OCI-LY7 (cell line): ENCODE data around the gene CCDC116. TPM values are rescaled to one million over a fixed set of nuclear protein-coding genes. Genes with fewer than 3 reads are reported as not detected.

Experiments
- Bru-seq: library from RNA; stranded (reverse); fragments of 400-500 nt; gene quantifications from one replicate; lab custom pipeline; 2021; lab: Mats Ljungman, UMichigan
- BruChase-seq, 2 experiments: library from RNA; stranded (reverse); fragments of 400-500 nt; gene quantifications; one replicate each; lab custom pipeline; 2021; lab: Mats Ljungman, UMichigan
- BruUV-seq: library from RNA; stranded (reverse); fragments of 400-500 nt; replicated peaks from 2 replicates; lab custom pipeline; 2021; lab: Mats Ljungman, UMichigan
- CTCF ChIA-PET: fragments of 300-600 bp; sonication (Branson Sonifier 250); formaldehyde crosslinking; loops from one replicate; lab custom pipeline; 2022; ENCODE audit warnings: antibody characterized with exemption; ENCODE audit not compliant: unreplicated experiment; lab: Charles Lee
- POLR2A ChIA-PET: fragments of 300-600 bp; sonication (Branson Sonifier 250); formaldehyde crosslinking; loops from one replicate; lab custom pipeline; 2022; ENCODE audit warnings: antibody characterized with exemption; lab: Charles Lee
- DNase-seq: peaks from one replicate; pipeline ENCODE4 v3.0.0-alpha.2; 2015; ENCODE audit warnings: low spot score
- H2AFZ ChIP-seq: fragments of 200-600 bp; sonication (generic), shearing (Covaris generic); 2 replicates; pipeline ENCODE4 v1.6.1; 2014; ENCODE audit warnings: mild to moderate bottlenecking, antibody characterized with exemption, low read length, moderate library complexity
- H3K27ac ChIP-seq: fragments of 200-600 bp; sonication (generic); 2 replicates; pipeline ENCODE4 v1.5.1; 2014; ENCODE audit warnings: mixed run types, low read depth, mild to moderate bottlenecking, moderate library complexity, low read length, inconsistent platforms; ENCODE audit not compliant: poor library complexity, severe bottlenecking
- H3K36me3 ChIP-seq: fragments of 200-600 bp; sonication (generic); 2 replicates; pipeline ENCODE4 v1.6.1; 2014; ENCODE audit warnings: mild to moderate bottlenecking, antibody characterized with exemption, low read length, moderate library complexity, mixed read lengths; ENCODE audit not compliant: insufficient read depth
- H3K4me1 ChIP-seq: fragments of 200-600 bp; sonication (generic); 2 replicates; pipeline ENCODE4 v1.5.1; 2014; ENCODE audit warnings: mild to moderate bottlenecking, low read length; ENCODE audit not compliant: insufficient read depth, poor library complexity, severe bottlenecking
- H3K4me2 ChIP-seq: fragments of 200-600 bp; sonication (generic); 2 replicates; pipeline ENCODE4 v1.6.1; 2014; ENCODE audit warnings: mild to moderate bottlenecking, low read length
- H3K4me3 ChIP-seq: fragments of 200-600 bp; sonication (generic); 2 replicates; pipeline ENCODE4 v1.5.1; 2014; ENCODE audit warnings: mild to moderate bottlenecking, low read depth, low read length; ENCODE audit not compliant: poor library complexity, severe bottlenecking
- H3K79me2 ChIP-seq: fragments of 200-600 bp; sonication (generic); 2 replicates; pipeline ENCODE4 v1.6.1; 2016; ENCODE audit warnings: low read depth, mild to moderate bottlenecking, low read length, moderate library complexity, mixed read lengths; ENCODE audit not compliant: insufficient read depth
- H3K9me2 ChIP-seq: fragments of 200-600 bp; sonication (generic); 2 replicates; pipeline ENCODE4 v1.6.1; 2016; ENCODE audit warnings: mild to moderate bottlenecking, low read length, mixed read lengths; ENCODE audit not compliant: insufficient read depth
- H3K9me3 ChIP-seq: fragments of 200-600 bp; sonication (generic); 2 replicates; pipeline ENCODE4 v1.6.1; 2014; ENCODE audit warnings: mild to moderate bottlenecking, mixed run types, low read length, mixed read lengths
- H4K20me1 ChIP-seq: fragments of 200-600 bp; sonication (generic); 2 replicates; pipeline ENCODE4 v1.6.1; 2014; ENCODE audit warnings: mild to moderate bottlenecking, antibody characterized with exemption, low read length, moderate library complexity, mixed read lengths; ENCODE audit not compliant: insufficient read depth
- CTCF ChIP-seq: fragments of 200-600 bp; sonication (generic); conservative IDR thresholded peaks from 2 replicates; pipeline ENCODE4 v1.5.1; 2014; ENCODE audit warnings: mild to moderate bottlenecking, antibody characterized with exemption, low read length, moderate library complexity, mixed read lengths
- EZH2phosphoT487 ChIP-seq: fragments of 200-600 bp; sonication (generic); IDR thresholded peaks from 2 replicates; pipeline ENCODE4 v1.6.1; 2018; ENCODE audit warnings: low read depth, borderline replicate concordance, mild to moderate bottlenecking, mixed run types, antibody characterized with exemption, low read length, moderate library complexity, mixed read lengths
- intact Hi-C: fragments of 100-400 bp; cut with micrococcal nuclease; formaldehyde crosslinking; loops from one replicate; pipeline ENCODE4 v1.10.0; 2022; ENCODE audit not compliant: unreplicated experiment
- long read RNA-seq: library from polyadenylated mRNA; stranded (forward); transcript quantifications from one replicate; pipeline ENCODE4 v2.0.0, GENCODE V29; 2022
- total RNA-seq, 2 experiments: library from RNA; depleted of rRNA in 1 of 2; stranded (reverse); fragments of >200 nt in 1 of 2; shearing (Covaris generic) in 1 of 2; gene quantifications; 2 replicates each; pipeline ENCODE4 v1.2.3, GENCODE V29; 2014 to 2022

The CCDC116 gene
- total RNA-seq (2014; rRNA removed; shearing (Covaris generic)), result 1.5 and 1.7 TPM in 2 replicates
- 3.1 and 3.5 TPM in 2 replicates for total RNA-seq (2022)
- Bru-seq, nascent RNA, result percentile 36 among the genes with signal in this experiment
- percentile 32 among the genes with signal in this experiment for BruChase-seq, experiment 1, labeled RNA remaining after a 6-hour chase
- BruChase-seq, experiment 2, labeled RNA remaining after a 2-hour chase, result percentile 38 among the genes with signal in this experiment
- long read RNA-seq, partial matches to known transcripts, result 1 of 3 reads
- long read RNA-seq, other reads (novel, unspliced or antisense), result 2 of 3 reads

- CTCF ChIA-PET, result interaction anchor here (0.6 to 1.4 kb wide), 6 partner anchors 10 to 1546 kb away, joined by 3 to 11 read pairs (median 4); partner anchors contain the start of gene SDF2L1
- Histone ChIP-seq H3K4me3 (peak within 1 kb of the TSS; percentile 13), H3K36me3 (peaks cover 13% of the 10 kb centered on the region), H3K4me1 (peaks cover 40% of the 10 kb centered on the region), H3K4me2 (peak within 1 kb of the TSS; percentile 51), H3K9me3 (no peaks in the 10 kb centered on the region), H2AFZ (peak within 1 kb of the TSS; percentile 3; the same call in 1 of the 2 replicates), H3K79me2 (peaks cover 16% of the 10 kb centered on the region), H3K9me2 (no peaks in the 10 kb centered on the region), H4K20me1 (no peaks in the 10 kb centered on the region), H3K27ac (peak within 1 kb of the TSS; percentile 5)
- BruUV-seq, result no TSS peak
- TF ChIP-seq CTCF (no peak), EZH2phosphoT487 (no peak)
- DNase-seq, result peak; percentile 93
- intact Hi-C loops, result no loop called here
- POLR2A ChIA-PET, result interaction anchor here (0.7 to 1.5 kb wide), 3 partner anchors 9 to 64 kb away, joined by 3 to 17 read pairs (median 3); partner anchors contain the start of gene SDF2L1
These were observed at the start of gene CCDC116 for GRCh38 chr22:21632237-21632895. TSS of gene CCDC116 (plus strand) at chr22:21632760. CDS start at chr22:21633182, 422 bp downstream.

DNA sequence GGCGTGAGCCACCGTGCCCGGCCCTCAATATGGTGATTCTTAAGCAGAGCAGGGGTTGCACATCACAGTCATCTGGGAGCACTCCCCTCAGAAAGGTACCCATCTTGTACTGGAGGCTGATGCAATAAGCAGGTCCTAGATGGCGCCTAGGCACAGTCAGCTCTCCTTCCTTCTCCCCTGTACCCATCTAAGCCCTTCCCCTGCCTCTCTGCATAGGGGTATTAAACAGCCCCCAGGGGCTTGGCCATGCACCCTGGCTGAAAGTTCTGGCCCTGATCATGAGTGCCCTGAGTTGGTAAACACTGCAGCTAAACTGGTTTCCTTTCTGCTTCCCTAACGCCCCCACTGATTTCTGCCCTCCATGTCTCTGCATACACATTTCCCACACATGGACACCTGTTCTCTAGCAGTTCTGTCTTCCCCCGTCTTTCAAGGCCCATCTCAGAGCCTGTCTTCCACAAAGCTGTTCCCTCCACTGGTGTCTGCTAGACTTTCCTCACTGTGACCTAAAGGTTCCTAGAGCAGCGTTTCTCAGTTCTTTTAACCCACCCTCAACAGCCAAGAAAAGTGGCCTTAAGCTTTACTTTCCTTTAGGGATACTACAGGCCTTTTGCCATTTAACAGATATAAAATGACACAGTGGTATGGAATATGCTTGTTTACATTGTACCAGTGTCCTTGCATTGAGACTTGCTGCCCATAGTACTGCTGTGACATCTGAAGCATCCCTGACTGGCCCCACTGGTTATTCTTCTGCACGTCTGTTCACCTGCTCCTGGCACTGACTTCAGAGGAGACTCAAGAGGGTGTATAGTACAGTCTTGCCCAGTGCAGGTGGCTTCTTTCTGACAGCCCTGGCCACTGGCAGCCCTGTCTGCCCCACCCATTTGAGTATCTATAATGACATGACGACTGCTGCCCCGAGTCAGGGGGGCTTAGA lies 49.5 kb upstream of the CCDC116 start:
- Histone ChIP-seq H3K4me1 (peaks cover 63% of the 10 kb centered on the region), H3K27ac (peak overlapping the region; percentile 68), H3K9me3 (no peaks in the 10 kb centered on the region), H3K4me2 (peak overlapping the region; percentile 38; the same call in 1 of the 2 replicates), H3K79me2 (peaks cover 99% of the 10 kb centered on the region), H4K20me1 (peaks cover 8% of the 10 kb centered on the region; the same call in 1 of the 2 replicates), H2AFZ (no peak overlapping the region), H3K9me2 (no peaks in the 10 kb centered on the region), H3K36me3 (peaks cover 50% of the 10 kb centered on the region), H3K4me3 (no peak overlapping the region)
- peak; percentile 39 for DNase-seq
- BruUV-seq, result no TSS peak
- POLR2A ChIA-PET, result interaction anchor here (1.0 to 2.1 kb wide), 2 partner anchors 9 to 13 kb away, joined by 3 to 6 read pairs; no protein-coding TSS in a partner anchor
- TF ChIP-seq CTCF, result no peak
- no peak for TF ChIP-seq EZH2phosphoT487
- CTCF ChIA-PET, result no interaction called here
- intact Hi-C loops, result no loop called here
